HG03139 (cell line): ENCODE results near the gene CDKL4.
"Not testable (repeated sequence)": the region's sequence is repeated elsewhere in the genome, so short reads cannot be mapped to it uniquely, and the experiment has no call there.

Experiments used
- ATAC-seq: cut with Tn5 transposase; IDR thresholded peaks from one replicate; pipeline ENCODE4 v1.9.1; 2021; ENCODE audit not compliant: unreplicated experiment

CDKL4 gene

DNA sequence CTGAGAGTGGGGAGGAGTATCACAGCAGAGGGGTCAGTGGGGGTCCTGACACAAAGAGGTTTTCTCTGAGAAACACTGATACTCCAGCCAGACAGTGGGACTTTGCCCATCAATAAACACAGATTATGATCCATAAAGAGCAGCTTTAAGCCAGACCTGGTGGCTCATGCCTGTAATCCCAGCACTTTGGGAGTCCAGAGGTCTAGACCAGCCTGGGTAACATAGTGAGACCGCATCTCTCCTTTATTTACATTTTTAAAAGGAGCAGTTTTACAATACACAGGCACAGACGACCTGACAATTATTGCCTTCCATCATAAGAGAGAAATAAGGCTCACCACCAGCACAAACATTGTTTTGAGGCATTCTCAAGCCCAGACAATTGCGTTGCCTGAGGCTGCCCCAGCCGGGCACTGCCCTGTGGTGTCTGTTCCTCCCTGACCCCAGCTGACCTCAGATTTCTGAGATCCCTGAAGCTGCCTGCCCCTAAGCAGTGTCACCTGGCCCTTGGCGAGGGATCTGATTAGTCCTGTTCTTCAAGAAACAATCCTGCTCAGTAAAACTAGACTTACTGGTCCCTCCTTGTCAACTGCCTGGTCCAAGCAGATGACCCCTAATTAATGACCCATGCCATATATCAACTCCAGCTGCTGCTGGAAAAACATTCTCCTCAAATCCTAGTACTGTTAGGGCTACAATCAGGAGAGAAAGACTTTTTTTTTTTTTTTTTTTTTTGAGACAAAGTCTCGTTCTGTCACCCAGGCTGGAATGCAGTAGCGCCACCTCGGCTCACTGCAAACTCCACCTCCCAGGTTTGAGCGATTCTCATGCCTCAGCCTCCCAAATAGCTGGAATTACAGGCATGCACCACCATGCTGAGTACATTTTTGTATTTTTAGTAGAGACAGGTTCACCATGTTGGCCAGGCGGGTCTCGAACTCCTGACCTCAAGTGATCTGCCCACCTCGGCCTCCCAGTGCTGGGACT, 63.5 kb downstream of the CDKL4 start:
- ATAC-seq: no peak

- no peak for ATAC-seq
Measured at GRCh38 chr2:39178756-39179155, 65.0 kb downstream of the CDKL4 start.

DNA sequence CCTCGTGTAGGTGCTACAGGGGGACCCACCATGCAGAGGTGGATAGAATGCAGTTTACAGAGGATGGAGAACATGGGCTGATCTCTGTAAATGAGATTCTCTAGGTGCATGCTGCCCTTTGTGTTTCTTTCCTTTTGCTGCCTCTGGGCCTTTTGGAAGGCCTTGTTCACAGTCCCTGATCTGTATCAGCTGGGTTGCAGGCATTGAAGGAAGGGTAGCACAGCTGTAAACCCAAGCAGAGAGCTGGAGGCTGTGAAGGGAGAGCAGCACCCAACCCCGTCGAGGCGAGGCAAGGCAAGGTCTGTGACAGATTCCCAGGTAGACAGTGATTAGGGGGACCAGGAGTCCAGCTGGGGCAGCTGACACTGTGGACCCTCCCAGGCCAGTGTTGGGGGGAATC, 66.8 kb downstream of the CDKL4 start:
- no peak for ATAC-seq

- ATAC-seq: no peak
Measured at GRCh38 chr2:39175026-39175812, 68.6 kb downstream of the CDKL4 start.

- ATAC-seq: no peak
Measured at GRCh38 chr2:39174022-39174421, 69.7 kb downstream of the CDKL4 start.

DNA sequence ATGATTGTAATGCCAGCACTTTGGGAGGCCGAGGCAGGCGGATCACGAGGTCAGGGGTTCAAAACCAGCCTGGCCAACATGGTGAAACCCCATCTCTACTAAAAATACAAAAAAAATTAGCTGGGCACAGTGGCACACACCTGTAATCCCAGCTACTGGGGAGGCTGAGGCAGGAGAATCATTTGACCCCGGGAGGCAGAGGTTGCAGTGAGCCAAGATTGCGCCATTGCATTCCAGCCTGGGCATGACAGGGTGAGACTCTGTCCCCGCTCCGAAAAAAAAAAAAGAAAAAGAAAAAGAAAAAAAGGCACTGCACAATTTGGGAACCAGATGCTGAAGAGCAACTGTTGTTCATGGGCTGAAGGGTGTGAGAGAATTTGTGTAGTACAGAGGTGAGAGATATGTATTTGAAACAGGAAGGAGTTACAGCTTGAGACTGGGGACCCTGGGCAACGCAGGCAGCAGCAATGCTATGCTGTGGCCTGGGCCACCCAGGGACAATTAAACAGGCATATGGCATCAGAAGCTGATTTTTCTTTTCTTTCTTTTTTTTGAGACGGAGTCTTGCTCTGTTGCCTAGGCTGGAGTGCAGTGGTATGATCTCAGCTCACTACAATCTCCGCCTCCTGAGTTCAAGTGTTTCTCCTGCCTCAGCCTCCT, 71.6 kb downstream of the CDKL4 start:
- not testable (repeated sequence) for ATAC-seq

- ATAC-seq: no peak
Measured at GRCh38 chr2:39171621-39172020, 72.1 kb downstream of the CDKL4 start.

DNA sequence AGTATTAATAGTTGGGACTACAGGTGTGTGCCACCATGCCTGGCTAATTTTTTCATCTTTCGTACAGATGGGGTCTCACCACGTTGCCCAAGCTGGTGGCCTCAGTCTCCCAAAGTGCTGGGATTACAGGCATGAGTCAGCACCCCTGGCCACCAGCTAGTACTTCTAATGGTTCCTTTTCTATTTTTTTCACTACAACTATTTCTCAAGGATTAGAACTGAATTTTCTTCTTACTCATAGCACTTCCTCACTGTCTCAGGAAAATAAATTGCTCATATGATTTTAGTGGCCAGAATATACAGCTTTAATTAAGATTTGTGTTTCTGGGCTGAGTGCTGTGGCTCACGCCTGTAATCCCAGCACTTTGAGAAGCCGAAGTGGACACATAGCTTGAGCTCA, 79.7 kb downstream of the CDKL4 start:
- ATAC-seq: no peak

- no peak for ATAC-seq
Measured at GRCh38 chr2:39160982-39161381, 82.8 kb downstream of the CDKL4 start.

DNA sequence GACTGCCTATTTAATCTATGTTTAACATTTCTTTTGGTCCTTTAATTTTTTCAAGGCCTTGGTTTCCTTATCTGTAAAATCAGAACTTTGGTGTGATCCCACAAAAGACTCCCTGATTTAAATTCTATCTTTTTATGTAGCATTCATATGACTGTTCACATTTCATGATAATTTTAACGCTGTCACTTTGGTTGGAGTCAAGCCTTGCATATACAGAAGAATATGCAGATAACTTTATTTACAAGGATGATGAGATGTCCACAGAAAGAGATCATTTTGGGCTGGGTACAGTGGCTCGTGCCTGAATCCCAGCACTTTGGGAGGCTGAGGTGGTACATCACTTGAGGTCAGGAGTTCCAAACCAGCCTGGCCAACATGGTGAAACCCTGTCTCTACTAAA, 84.5 kb downstream of the CDKL4 start:
- no peak for ATAC-seq

GRCh38 chr2:39158351-39158750, 85.4 kb downstream of the CDKL4 start:
- no peak for ATAC-seq

DNA sequence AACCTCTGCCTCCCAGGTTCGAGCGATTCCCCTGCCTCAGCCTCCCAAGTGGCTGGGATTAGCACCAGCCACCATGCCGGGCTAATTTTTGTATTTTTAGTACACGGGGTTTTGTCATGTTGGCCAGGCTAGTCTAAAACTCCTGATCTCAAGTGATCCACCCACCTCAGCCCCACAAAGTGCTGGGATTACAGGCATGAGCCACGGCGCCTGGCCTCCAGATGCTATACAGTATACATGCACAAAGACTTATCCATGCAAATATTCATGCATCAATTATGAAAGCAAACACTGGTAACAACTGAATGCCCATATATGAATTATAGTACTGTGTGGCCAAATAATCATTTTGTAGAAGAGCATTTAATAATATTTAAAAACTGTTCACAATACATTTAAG, 86.9 kb downstream of the CDKL4 start:
- ATAC-seq: no peak

GRCh38 chr2:39156107-39156506, 87.7 kb downstream of the CDKL4 start:
- no peak for ATAC-seq

DNA sequence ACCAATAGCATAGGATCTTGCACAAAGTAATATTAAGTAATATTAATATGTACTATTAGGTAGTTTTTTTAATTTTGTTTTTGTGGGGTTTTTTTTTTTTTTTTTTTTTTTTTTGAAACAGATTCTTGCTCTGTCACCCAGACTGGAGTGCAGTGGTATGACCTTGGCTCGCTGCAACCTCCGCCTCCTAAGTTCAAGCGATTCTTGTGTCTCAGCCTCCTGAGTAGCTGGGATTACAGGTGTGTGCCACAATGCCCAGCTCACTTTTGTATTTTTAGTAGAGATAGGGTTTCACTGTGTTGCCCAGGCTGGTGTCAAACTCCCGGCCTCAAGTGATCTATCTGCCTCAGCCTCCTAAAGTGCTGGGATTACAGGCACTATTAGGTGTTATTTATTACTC, 88.2 kb downstream of the CDKL4 start:
- ATAC-seq: not testable (repeated sequence)

DNA sequence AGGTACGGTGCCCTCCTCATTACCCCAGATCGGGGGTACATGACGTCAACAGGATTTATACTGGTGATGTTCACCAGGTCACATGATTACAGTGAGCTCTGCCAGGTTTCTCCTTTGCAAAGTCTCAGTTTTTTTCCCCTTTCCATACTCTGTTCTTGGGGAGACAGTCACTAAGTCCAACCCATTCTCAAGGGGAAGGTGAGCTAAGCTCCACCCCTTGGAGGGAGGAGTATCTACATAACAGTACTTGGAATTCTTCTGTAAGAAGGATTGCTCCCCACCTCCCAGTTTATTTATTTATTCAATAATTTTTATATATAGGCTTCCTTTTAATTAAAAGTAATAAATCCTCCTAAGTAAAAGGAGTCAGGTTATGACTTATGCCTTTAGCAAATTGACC, 88.8 kb downstream of the CDKL4 start:
- ATAC-seq: no peak

GRCh38 chr2:39153312-39153711, 90.5 kb downstream of the CDKL4 start:
- no peak for ATAC-seq

GRCh38 chr2:39152504-39152903, 91.3 kb downstream of the CDKL4 start:
- ATAC-seq: no peak

DNA sequence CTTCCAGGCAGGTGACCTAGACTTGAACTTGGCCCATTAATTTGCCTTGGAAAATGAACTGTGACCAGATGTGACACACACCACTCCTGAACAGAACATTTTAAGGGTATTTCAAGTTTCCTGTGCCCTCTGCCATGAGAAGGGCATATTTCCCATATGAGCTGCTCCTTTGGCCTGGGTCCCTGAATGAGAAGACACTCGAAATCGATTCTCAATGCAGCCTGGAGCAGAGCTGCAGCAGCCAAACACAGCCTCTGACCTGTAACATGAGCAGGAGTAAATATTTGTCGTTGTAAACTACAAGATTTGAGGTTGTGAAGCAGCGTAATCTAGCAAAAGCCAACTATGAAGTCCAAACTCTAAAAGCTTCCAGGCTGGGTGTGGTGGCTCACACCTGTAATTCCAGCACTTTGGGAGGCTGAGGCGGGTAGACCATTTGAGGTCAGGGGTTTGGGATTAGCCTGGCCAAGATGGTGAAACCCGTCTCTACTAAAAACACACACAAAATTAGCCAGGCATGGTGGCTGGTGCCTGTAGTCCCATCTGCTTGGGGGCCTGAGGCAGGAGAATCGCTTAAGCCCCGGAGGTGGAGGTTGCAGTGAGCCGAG, 92.8 kb downstream of the CDKL4 start:
- ATAC-seq: no peak

DNA sequence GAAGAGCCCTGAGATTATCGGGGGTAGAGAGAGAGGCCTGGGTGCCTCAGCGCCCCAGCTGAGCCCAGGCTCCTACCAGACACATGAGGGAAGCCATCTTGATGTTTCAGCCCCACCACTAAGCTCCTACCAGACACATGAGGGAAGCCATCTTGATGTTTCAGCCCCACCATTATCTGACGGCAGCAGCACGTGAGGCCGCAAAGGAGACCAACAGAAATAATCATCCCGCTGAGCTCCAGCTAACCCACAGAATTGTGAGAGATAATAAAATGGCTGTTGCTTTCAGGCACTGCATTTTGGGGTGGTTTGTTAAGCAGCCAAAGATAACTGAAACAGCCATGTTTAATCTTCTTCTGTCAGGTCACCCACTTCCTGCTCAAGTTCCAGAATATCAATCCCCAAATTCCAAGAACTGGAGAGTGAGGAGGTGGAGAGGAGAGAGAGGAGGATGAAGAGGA, 93.6 kb downstream of the CDKL4 start:
- ATAC-seq: no peak

- no peak for ATAC-seq
Measured at GRCh38 chr2:39146630-39147029, 97.1 kb downstream of the CDKL4 start.

DNA sequence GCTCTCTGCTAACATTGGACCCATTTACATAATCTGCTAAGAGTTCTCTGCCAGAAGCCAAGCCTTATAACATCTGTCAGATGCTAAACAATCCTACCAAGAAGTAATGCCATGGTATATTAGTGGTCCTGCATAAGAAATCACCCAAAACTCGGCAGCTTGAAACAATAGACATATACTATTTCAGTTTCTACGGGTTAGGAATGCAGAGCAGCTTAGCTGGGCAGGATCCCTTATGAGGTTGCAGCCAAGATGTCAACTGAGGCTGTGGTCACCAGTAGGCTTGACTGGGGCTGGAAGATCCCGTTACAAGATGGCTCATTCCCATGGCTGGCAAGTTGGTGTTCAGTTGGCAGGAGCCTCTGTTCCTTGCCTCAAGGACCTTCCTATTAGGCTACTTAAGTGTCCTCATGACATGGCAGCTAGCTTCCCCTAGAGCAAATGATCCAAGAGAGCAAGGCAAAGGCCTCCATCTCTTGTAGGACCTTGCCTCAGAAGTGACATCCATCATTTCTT, 97.8 kb downstream of the CDKL4 start:
- ATAC-seq: no peak
